Measurements from ENCODE around the gene STK11. TPM values are rescaled to one million over a fixed set of nuclear protein-coding genes. Genes with fewer than 3 reads are reported as not detected.
A peak's percentile ranks its signal among the peaks of the same experiment; 100 is the strongest.

Gene STK11
- total RNA-seq, 5 donors from 2014 or later (not counting 1 experiment from before 2014, with no cell fraction given) = 70.2 to 115 (median 99.5) TPM

DNA sequence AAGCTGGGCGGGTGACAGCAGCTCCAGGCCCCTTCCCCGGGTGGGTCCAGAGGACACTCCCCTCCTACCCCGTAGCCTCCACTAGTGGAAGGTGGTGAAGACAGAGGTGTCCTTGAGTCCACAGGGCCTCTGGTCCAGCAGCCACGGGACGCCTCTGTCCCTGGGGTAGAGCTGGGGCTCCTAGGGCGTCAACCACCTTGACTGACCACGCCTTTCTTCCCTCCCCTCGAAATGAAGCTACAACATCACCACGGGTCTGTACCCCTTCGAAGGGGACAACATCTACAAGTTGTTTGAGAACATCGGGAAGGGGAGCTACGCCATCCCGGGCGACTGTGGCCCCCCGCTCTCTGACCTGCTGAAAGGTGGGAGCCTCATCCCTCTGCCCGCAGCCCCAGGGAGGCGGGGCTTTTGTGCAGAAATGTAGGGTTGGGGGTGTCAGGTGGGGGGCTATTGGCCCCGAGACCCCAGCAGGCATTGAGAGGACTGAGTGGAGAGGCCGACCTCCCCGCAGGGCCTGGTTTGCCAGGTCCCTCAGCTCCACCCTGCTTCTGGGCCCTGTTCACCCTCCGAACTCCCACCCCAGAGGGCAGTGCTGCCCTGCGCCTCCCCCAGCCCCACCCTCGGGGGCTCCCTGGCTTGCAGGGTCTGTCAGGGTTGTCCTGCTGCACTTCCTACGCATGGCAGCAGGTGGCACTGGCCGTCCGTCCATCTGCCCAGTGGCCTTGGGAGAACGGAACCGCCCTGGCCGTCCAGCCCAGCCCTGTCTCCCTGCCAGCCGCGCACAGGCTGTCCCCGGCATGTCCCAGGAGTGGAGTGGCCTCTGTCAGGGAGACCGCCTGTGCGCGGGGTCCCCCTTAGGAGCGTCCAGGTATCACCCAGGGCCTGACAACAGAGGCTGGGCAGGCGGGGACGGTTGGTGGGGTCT lies 15.7 kb downstream of the STK11 start:
- H3K27me3 Mint-ChIP-seq = no peaks in the 10 kb centered on the region
- H3K9me3 Mint-ChIP-seq = no peaks in the 10 kb centered on the region
- H3K4me3 ChIP-seq (ENCODE audit: control insufficient read depth in 1 of 2, extremely low read depth in 1 of 2, low read length in 1 of 2) = no peak overlapping the region
- DNase-seq (no peak), ATAC-seq (replicated peaks in 1 of 4) (no peak)
- POLR2A ChIA-PET = no interaction called here
- H3K36me3 Mint-ChIP-seq = no peaks in the 10 kb centered on the region
- H3K4me1 Mint-ChIP-seq = peaks cover 0 to 5% (median 4%) of the 10 kb centered on the region in 3 donors
- no peak overlapping the region for H3K4me3 Mint-ChIP-seq
- 94% methylated on average over 23 of the region's 38 CpGs for WGBS (ENCODE audit: insufficient coverage)
- CTCF ChIA-PET = no interaction called here
- no peaks in the 10 kb centered on the region for H3K27me3 ChIP-seq (replicated peaks in 1 of 2; ENCODE audit: control insufficient read depth in 2 of 2, extremely low read depth in 1 of 2, insufficient read depth in 2 of 2, low read length in 1 of 2)
- H3K36me3 ChIP-seq (ENCODE audit: control insufficient read depth in 2 of 2, extremely low read depth in 1 of 2, insufficient read depth in 1 of 2, low read length in 1 of 2) = peaks cover 31 to 54% of the 10 kb centered on the region in 2 donors
- H3K27ac Mint-ChIP-seq = no peak overlapping the region
- H3K4me1 ChIP-seq (ENCODE audit: control insufficient read depth in 1 of 2, extremely low read depth in 1 of 2, insufficient read depth in 2 of 2, low read length in 2 of 2) = no peaks in the 10 kb centered on the region
- H3K9me3 ChIP-seq = no peaks in the 10 kb centered on the region
- H3K27ac ChIP-seq (ENCODE audit: low read length) = no peak overlapping the region

DNA sequence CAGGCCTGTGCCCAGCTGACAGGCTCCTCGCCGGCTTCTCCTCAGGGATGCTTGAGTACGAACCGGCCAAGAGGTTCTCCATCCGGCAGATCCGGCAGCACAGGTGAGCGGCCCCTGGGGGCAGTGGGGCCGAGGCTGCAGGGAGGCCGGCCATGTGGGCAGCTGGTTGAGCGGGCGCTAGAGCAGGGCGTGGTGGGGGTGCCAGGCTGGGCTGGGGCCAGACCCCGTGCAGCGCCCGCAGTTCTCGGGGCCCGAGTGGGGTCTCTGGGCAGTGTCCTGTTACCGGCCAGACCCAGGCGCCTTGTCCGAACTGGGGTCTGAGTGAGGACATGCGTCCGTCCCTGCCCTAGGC lies 16.3 kb downstream of the STK11 start:
- Mint-ChIP-seq H3K4me1 (peaks cover 0 to 4% (median 4%) of the 10 kb centered on the region in 3 donors), H3K9me3 (no peaks in the 10 kb centered on the region), H3K27me3 (no peaks in the 10 kb centered on the region), H3K36me3 (no peaks in the 10 kb centered on the region), H3K4me3 (no peak overlapping the region), H3K27ac (no peak overlapping the region)
- DNase-seq (no peak), ATAC-seq (replicated peaks in 1 of 4) (no peak)
- POLR2A ChIA-PET = no interaction called here
- H3K36me3 ChIP-seq (ENCODE audit: control insufficient read depth in 2 of 2, extremely low read depth in 1 of 2, insufficient read depth in 1 of 2, low read length in 1 of 2) = peaks cover 34 to 55% of the 10 kb centered on the region in 2 donors
- H3K9me3 ChIP-seq = no peaks in the 10 kb centered on the region
- H3K27me3 ChIP-seq (replicated peaks in 1 of 2; ENCODE audit: control insufficient read depth in 2 of 2, extremely low read depth in 1 of 2, insufficient read depth in 2 of 2, low read length in 1 of 2) = no peaks in the 10 kb centered on the region
- H3K4me1 ChIP-seq (ENCODE audit: control insufficient read depth in 1 of 2, extremely low read depth in 1 of 2, insufficient read depth in 2 of 2, low read length in 2 of 2) = no peaks in the 10 kb centered on the region
- WGBS (ENCODE audit: insufficient coverage) = 98% methylated on average over 22 of the region's 22 CpGs
- no peak overlapping the region for H3K27ac ChIP-seq (ENCODE audit: low read length)
- CTCF ChIA-PET = no interaction called here
- no peak overlapping the region for H3K4me3 ChIP-seq (ENCODE audit: control insufficient read depth in 1 of 2, extremely low read depth in 1 of 2, low read length in 1 of 2)

DNA sequence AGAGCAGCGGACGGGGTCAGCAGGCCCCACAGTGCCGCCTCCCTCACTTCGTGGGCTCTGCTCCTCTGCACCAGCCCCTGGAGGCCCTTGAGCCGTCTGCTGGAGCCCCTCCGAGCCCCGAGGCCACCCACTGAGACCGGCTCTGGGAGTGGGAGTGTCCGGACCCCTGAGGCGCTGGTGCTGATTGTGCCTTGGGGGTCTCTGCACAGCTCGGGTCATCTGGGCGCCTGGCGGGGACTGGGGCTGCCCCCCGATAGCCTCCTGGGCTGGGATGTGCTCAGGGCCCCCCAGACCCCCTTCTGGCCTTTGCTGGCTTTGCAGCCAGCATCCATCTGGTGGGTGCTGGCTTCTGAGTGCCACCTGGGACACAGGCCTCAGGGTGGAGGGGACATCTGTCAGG lies 16.8 kb downstream of the STK11 start:
- no peak overlapping the region for H3K4me3 Mint-ChIP-seq
- CTCF ChIA-PET = interaction anchor here in 1 of 2 donors (1.1 kb wide), 1 partner anchor 94 kb away, joined by 4 read pairs; no protein-coding TSS in a partner anchor
- peaks cover 0 to 3% (median 2%) of the 10 kb centered on the region in 3 donors for H3K4me1 Mint-ChIP-seq
- H3K36me3 Mint-ChIP-seq = no peaks in the 10 kb centered on the region
- no peaks in the 10 kb centered on the region for H3K27me3 ChIP-seq (replicated peaks in 1 of 2; ENCODE audit: control insufficient read depth in 2 of 2, extremely low read depth in 1 of 2, insufficient read depth in 2 of 2, low read length in 1 of 2)
- no peak overlapping the region for H3K27ac ChIP-seq (ENCODE audit: low read length)
- no peak overlapping the region for H3K27ac Mint-ChIP-seq
- DNase-seq (no peak), ATAC-seq (replicated peaks in 1 of 4) (no peak)
- H3K27me3 Mint-ChIP-seq = no peaks in the 10 kb centered on the region
- no peaks in the 10 kb centered on the region for H3K9me3 Mint-ChIP-seq
- POLR2A ChIA-PET = no interaction called here
- no peaks in the 10 kb centered on the region for H3K4me1 ChIP-seq (ENCODE audit: control insufficient read depth in 1 of 2, extremely low read depth in 1 of 2, insufficient read depth in 2 of 2, low read length in 2 of 2)
- no peak overlapping the region for H3K4me3 ChIP-seq (ENCODE audit: control insufficient read depth in 1 of 2, extremely low read depth in 1 of 2, low read length in 1 of 2)
- H3K9me3 ChIP-seq = no peaks in the 10 kb centered on the region
- 98% methylated on average over 13 of the region's 14 CpGs for WGBS (ENCODE audit: insufficient coverage)
- H3K36me3 ChIP-seq (ENCODE audit: control insufficient read depth in 2 of 2, extremely low read depth in 1 of 2, insufficient read depth in 1 of 2, low read length in 1 of 2) = peaks cover 34 to 56% of the 10 kb centered on the region in 2 donors

DNA sequence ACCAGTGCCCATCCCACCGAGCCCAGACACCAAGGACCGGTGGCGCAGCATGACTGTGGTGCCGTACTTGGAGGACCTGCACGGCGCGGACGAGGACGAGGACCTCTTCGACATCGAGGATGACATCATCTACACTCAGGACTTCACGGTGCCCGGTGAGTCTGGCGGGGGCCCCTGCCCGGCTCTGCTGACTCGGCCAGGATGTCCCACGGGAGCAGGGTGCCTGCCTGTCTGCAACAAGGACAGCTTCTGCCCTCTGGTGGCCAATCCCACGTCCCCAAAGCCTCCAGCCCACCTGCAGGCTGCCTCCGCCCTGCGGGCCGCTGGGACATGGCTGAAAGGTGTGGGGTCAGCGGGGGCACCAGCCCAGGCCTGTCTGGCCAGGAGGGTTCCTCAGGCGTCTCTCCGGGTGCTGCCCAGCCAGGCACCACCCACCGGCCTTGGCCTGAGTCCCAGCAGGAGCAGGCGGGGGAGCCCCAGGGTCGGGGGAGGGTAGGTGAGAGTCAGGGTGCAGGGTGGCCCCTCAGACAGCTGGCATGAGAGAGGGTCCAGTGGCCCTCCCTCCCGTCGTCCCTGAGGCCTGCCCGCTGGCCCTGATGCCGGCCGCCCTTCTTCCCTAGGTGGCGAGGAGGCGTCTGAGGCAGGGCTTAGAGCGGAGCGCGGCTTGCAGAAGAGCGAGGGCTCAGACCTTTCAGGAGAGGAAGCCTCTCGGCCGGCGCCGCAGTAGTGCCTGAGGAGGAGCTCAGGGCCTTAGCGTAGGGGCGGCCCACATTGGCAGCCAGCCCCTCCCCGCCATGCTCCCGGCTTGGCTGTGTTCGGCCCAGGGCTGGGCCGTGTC lies 17.7 kb downstream of the STK11 start:
- Histone ChIP-seq H3K36me3 (ENCODE audit: control insufficient read depth in 2 of 2, extremely low read depth in 1 of 2, insufficient read depth in 1 of 2, low read length in 1 of 2) (peaks cover 34 to 54% of the 10 kb centered on the region in 2 donors), H3K9me3 (no peaks in the 10 kb centered on the region), H3K4me3 (ENCODE audit: control insufficient read depth in 1 of 2, extremely low read depth in 1 of 2, low read length in 1 of 2) (no peak overlapping the region), H3K27ac (ENCODE audit: low read length) (no peak overlapping the region), H3K27me3 (replicated peaks in 1 of 2; ENCODE audit: control insufficient read depth in 2 of 2, extremely low read depth in 1 of 2, insufficient read depth in 2 of 2, low read length in 1 of 2) (no peaks in the 10 kb centered on the region), H3K4me1 (ENCODE audit: control insufficient read depth in 1 of 2, extremely low read depth in 1 of 2, insufficient read depth in 2 of 2, low read length in 2 of 2) (no peaks in the 10 kb centered on the region)
- DNase-seq = peak in 3 of 35 experiments; percentile 28 to 48 (median 31)
- ChIA-PET CTCF (interaction anchor here in 1 of 2 donors (1.1 kb wide), 1 partner anchor 95 kb away, joined by 4 read pairs; no protein-coding TSS in a partner anchor), POLR2A (no interaction called here)
- ATAC-seq (replicated peaks in 1 of 4) = peak in 2 of 4 experiments; percentile 33 to 60
- no peaks in the 10 kb centered on the region for H3K27me3 Mint-ChIP-seq
- no peaks in the 10 kb centered on the region for H3K9me3 Mint-ChIP-seq
- no peaks in the 10 kb centered on the region for H3K36me3 Mint-ChIP-seq
- 88% methylated on average over 42 of the region's 48 CpGs for WGBS (ENCODE audit: insufficient coverage)
- no peak overlapping the region for H3K27ac Mint-ChIP-seq
- H3K4me1 Mint-ChIP-seq = peaks cover 0 to under 1% (median 0%) of the 10 kb centered on the region in 3 donors
- H3K4me3 Mint-ChIP-seq = no peak overlapping the region

DNA sequence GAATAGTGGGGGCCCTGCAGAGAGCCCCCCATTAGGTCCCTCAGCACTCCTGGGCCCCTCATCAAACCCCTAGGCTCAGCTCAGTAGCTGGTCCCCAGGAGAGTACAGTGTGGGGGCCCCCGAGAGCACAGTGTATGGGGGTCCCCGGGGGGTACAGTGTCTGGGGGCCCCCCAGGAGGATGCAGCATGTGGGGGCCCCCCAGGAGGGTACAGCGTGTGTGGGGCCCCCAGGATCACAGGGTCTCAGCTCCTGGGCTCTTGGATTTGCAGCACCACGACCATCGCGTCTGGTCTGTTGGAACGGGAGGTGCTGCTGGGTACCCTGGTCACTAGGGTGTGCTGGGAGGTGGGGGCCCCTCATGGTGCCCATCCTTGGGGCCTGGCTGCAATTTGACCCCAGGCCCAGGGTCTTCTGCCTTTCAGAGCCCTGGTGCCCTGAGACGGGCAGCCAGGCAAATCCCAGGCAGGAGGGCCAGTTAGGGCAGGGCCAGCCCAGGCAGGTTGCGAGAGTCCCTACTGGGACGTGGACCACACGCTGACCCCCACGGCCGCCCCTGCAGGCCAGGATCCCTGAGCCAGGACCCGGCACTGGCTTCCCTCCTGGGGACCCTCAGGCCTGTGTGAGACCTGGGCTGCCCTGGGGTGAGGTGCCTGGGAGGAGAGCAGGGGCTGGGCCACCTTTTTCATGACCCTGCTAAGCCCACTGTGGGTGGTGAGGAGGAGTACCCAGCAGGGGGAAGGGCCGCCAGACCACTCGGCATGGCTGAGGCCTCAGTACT lies 18.7 kb downstream of the STK11 start:
- no peaks in the 10 kb centered on the region for H3K27me3 ChIP-seq (replicated peaks in 1 of 2; ENCODE audit: control insufficient read depth in 2 of 2, extremely low read depth in 1 of 2, insufficient read depth in 2 of 2, low read length in 1 of 2)
- no peaks in the 10 kb centered on the region for H3K9me3 ChIP-seq
- Mint-ChIP-seq H3K27me3 (no peaks in the 10 kb centered on the region), H3K27ac (no peak overlapping the region), H3K36me3 (no peaks in the 10 kb centered on the region), H3K4me1 (no peaks in the 10 kb centered on the region), H3K9me3 (no peaks in the 10 kb centered on the region), H3K4me3 (no peak overlapping the region)
- ChIA-PET POLR2A (no interaction called here), CTCF (no interaction called here)
- H3K27ac ChIP-seq (ENCODE audit: low read length) = no peak overlapping the region
- no peak for DNase-seq
- no peak overlapping the region for H3K4me3 ChIP-seq (ENCODE audit: control insufficient read depth in 1 of 2, extremely low read depth in 1 of 2, low read length in 1 of 2)
- H3K36me3 ChIP-seq (ENCODE audit: control insufficient read depth in 2 of 2, extremely low read depth in 1 of 2, insufficient read depth in 1 of 2, low read length in 1 of 2) = peaks cover 34 to 51% of the 10 kb centered on the region in 2 donors
- no peaks in the 10 kb centered on the region for H3K4me1 ChIP-seq (ENCODE audit: control insufficient read depth in 1 of 2, extremely low read depth in 1 of 2, insufficient read depth in 2 of 2, low read length in 2 of 2)
- WGBS (ENCODE audit: insufficient coverage) = 96% methylated on average over 16 of the region's 16 CpGs
- no peak for ATAC-seq (replicated peaks in 1 of 4)

DNA sequence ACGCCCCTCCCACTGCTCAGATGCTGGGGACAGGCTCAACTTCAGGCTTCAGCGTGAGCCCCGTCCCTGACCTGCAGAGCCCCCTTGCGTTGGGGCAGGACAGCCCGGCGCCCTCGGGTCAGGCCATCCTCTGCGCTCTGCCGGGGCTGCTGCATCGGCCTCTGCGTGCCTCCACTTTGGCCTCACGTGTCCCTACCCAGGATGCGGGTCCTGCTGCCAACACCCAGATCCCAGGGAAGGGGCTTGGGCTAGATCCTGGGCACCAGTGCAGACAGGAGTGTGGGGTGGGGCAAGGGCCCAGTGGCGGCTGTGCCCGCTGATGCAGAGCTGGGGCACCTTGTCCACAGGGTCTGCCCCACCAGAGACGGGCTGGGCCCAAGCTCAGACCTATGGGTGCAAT lies 19.3 kb downstream of the STK11 start:
- 90% methylated on average over 3 of the region's 16 CpGs for WGBS (ENCODE audit: insufficient coverage)
- no peak for ATAC-seq (replicated peaks in 1 of 4)
- Mint-ChIP-seq H3K27ac (no peak overlapping the region), H3K9me3 (no peaks in the 10 kb centered on the region), H3K4me1 (no peaks in the 10 kb centered on the region), H3K27me3 (no peaks in the 10 kb centered on the region), H3K4me3 (no peak overlapping the region), H3K36me3 (no peaks in the 10 kb centered on the region)
- ChIA-PET CTCF (no interaction called here), POLR2A (no interaction called here)
- Histone ChIP-seq H3K27ac (ENCODE audit: low read length) (no peak overlapping the region), H3K9me3 (no peaks in the 10 kb centered on the region), H3K4me3 (ENCODE audit: control insufficient read depth in 1 of 2, extremely low read depth in 1 of 2, low read length in 1 of 2) (no peak overlapping the region), H3K4me1 (ENCODE audit: control insufficient read depth in 1 of 2, extremely low read depth in 1 of 2, insufficient read depth in 2 of 2, low read length in 2 of 2) (no peaks in the 10 kb centered on the region), H3K27me3 (replicated peaks in 1 of 2; ENCODE audit: control insufficient read depth in 2 of 2, extremely low read depth in 1 of 2, insufficient read depth in 2 of 2, low read length in 1 of 2) (no peaks in the 10 kb centered on the region), H3K36me3 (ENCODE audit: control insufficient read depth in 2 of 2, extremely low read depth in 1 of 2, insufficient read depth in 1 of 2, low read length in 1 of 2) (peaks cover 34 to 51% of the 10 kb centered on the region in 2 donors)
- DNase-seq = no peak

All from T-cell (primary cell).